ENCODE data around the gene HEATR5A. TPM values are rescaled to one million over a fixed set of nuclear protein-coding genes. Genes with fewer than 3 reads are reported as not detected.

The HEATR5A gene
- total and polyA plus RNA-seq, 10 of the 15 experiments (the other 5 are each of a cell fraction or from before 2014, with no cell fraction given), result 5.1 to 37.1 (median 13.8) TPM

- no peak overlapping the region for H3K4me3 ChIP-seq
- ChIA-PET RAD21 (ENCODE audit: unreplicated experiment) (no interaction called here), CTCF (no interaction called here), POLR2A (interaction anchor here (0.6 kb wide), 1 partner anchor 41 kb away, joined by 5 read pairs; no protein-coding TSS in a partner anchor), SMC1A (ENCODE audit: uncharacterized antibody, unreplicated experiment) (interaction anchor here (0.7 to 1.0 kb wide), 3 partner anchors 10 to 38 kb away, joined by 3 read pairs; no protein-coding TSS in a partner anchor)
- ATAC-seq (no peak), FAIRE-seq (no peak), DNase-seq (ENCODE audit: low read depth, low spot score) (no peak)
- H3K27ac ChIP-seq (ENCODE audit: control insufficient read depth, insufficient read depth), result no peak overlapping the region
- no peak overlapping the region for H3K9ac ChIP-seq (ENCODE audit: control insufficient read depth, insufficient read depth, low read length)
- in situ Hi-C loops (cut with MboI) (no loop called here), intact Hi-C loops (cut with micrococcal nuclease; ENCODE audit: unreplicated experiment) (no loop called here)
- H3K4me1 ChIP-seq (ENCODE audit: control insufficient read depth, insufficient read depth, low read length), result no peaks in the 10 kb centered on the region
- no peak for TF ChIP-seq HDAC2 (IDR thresholded peaks at IDR 0.05)
- no peak for TF ChIP-seq DPF2 (IDR thresholded peaks at IDR 0.05)
- no peak for TF ChIP-seq RAD51 (IDR thresholded peaks at IDR 0.05)
- no peak for TF ChIP-seq FOS (IDR thresholded peaks at IDR 0.05; ENCODE audit: borderline replicate concordance, extremely low read depth, insufficient read length)
- TF ChIP-seq EED (IDR thresholded peaks at IDR 0.05; ENCODE audit: low read depth), result no peak
- no peak for TF ChIP-seq BHLHE40 (IDR thresholded peaks at IDR 0.05; ENCODE audit: borderline replicate concordance in 1 of 2, low read depth in 2 of 2, low read length in 1 of 2)
- TF ChIP-seq SREBF2 (IDR thresholded peaks at IDR 0.05; ENCODE audit: low read length), result no peak
- H4K20me1 ChIP-seq (ENCODE audit: control insufficient read depth, insufficient read depth), result no peaks in the 10 kb centered on the region
- WGBS (ENCODE audit: insufficient coverage, insufficient replicate concordance, low lambda C conversion rate, missing lambda C conversion rate), result 67% methylated on average over 8 of the region's 10 CpGs
- BruUV-seq (replicated peaks), result no TSS peak
- H3K9me3 ChIP-seq (replicated peaks; ENCODE audit: control insufficient read depth, insufficient read depth, low read length), result no peaks in the 10 kb centered on the region
- no peaks in the 10 kb centered on the region for H3K36me3 ChIP-seq (ENCODE audit: control insufficient read depth in 2 of 2, insufficient read depth in 2 of 2, low read length in 1 of 2)
- H3K4me2 ChIP-seq (ENCODE audit: control insufficient read depth, insufficient read depth), result no peak overlapping the region
- no peaks in the 10 kb centered on the region for H3K27me3 ChIP-seq (replicated peaks in 1 of 2; ENCODE audit: control insufficient read depth in 2 of 2, insufficient read depth in 2 of 2, low read length in 1 of 2)
- H3K79me2 ChIP-seq (ENCODE audit: control insufficient read depth, insufficient read depth, low read length), result no peaks in the 10 kb centered on the region
- no peak overlapping the region for H2AFZ ChIP-seq (ENCODE audit: control insufficient read depth, low read depth, low read length)
Measured at GRCh38 chr14:31251028-31251958, 169.1 kb downstream of the HEATR5A start.

GRCh38 chr14:31244626-31245025 is 175.7 kb downstream of the HEATR5A start:
- no peak for DNase-seq (ENCODE audit: low read depth, low spot score)
- ChIA-PET POLR2A (interaction anchor here (0.6 kb wide), 1 partner anchor 64 kb away, joined by 3 read pairs; no protein-coding TSS in a partner anchor), CTCF (no interaction called here), SMC1A (ENCODE audit: uncharacterized antibody, unreplicated experiment) (no interaction called here), RAD21 (ENCODE audit: unreplicated experiment) (no interaction called here)
- H3K27me3 ChIP-seq (replicated peaks in 1 of 2; ENCODE audit: control insufficient read depth in 2 of 2, insufficient read depth in 2 of 2, low read length in 1 of 2), result no peaks in the 10 kb centered on the region
- no peak overlapping the region for H3K4me3 ChIP-seq
- BruUV-seq (replicated peaks), result no TSS peak
- H3K36me3 ChIP-seq (ENCODE audit: control insufficient read depth in 2 of 2, insufficient read depth in 2 of 2, low read length in 1 of 2), result no peaks in the 10 kb centered on the region
- H4K20me1 ChIP-seq (ENCODE audit: control insufficient read depth, insufficient read depth), result no peaks in the 10 kb centered on the region
- no peak overlapping the region for H3K9ac ChIP-seq (ENCODE audit: control insufficient read depth, insufficient read depth, low read length)
- H3K79me2 ChIP-seq (ENCODE audit: control insufficient read depth, insufficient read depth, low read length), result no peaks in the 10 kb centered on the region
- H3K4me2 ChIP-seq (ENCODE audit: control insufficient read depth, insufficient read depth), result no peak overlapping the region
- WGBS (ENCODE audit: insufficient coverage, insufficient replicate concordance, low lambda C conversion rate, missing lambda C conversion rate), result 44% methylated on average over 3 of the region's 3 CpGs
- in situ Hi-C loops (cut with MboI), result no loop called here
- no peak overlapping the region for H3K27ac ChIP-seq (ENCODE audit: control insufficient read depth, insufficient read depth)
- intact Hi-C loops (cut with micrococcal nuclease; ENCODE audit: unreplicated experiment), result loop anchor here (1.0 kb wide), 1 partner anchor 30 kb away; no protein-coding TSS in a partner anchor
- no peak overlapping the region for H2AFZ ChIP-seq (ENCODE audit: control insufficient read depth, low read depth, low read length)
- no peaks in the 10 kb centered on the region for H3K9me3 ChIP-seq (replicated peaks; ENCODE audit: control insufficient read depth, insufficient read depth, low read length)
- no peak for ATAC-seq
- no peak for FAIRE-seq
- peaks cover 4% of the 10 kb centered on the region for H3K4me1 ChIP-seq (ENCODE audit: control insufficient read depth, insufficient read depth, low read length)
- TF ChIP-seq SUPT20H (IDR thresholded peaks at IDR 0.05; ENCODE audit: borderline replicate concordance, control insufficient read depth, low read depth, low read length) (no peak), TAF1 (IDR thresholded peaks at IDR 0.05; ENCODE audit: borderline replicate concordance, low read depth, low read length) (no peak), MYB (IDR thresholded peaks at IDR 0.05; ENCODE audit: borderline replicate concordance, low read depth, low read length) (no peak), CHD1 (IDR thresholded peaks at IDR 0.05; ENCODE audit: low read depth, low read length) (no peak), ZNF622 (IDR thresholded peaks at IDR 0.05) (no peak), CEBPB (IDR thresholded peaks at IDR 0.05; ENCODE audit: borderline replicate concordance in 1 of 2, low read depth in 2 of 2, low read length in 2 of 2) (no peak), NFXL1 (IDR thresholded peaks at IDR 0.05; ENCODE audit: borderline replicate concordance) (no peak)
- TF ChIP-seq, protein P1, sequence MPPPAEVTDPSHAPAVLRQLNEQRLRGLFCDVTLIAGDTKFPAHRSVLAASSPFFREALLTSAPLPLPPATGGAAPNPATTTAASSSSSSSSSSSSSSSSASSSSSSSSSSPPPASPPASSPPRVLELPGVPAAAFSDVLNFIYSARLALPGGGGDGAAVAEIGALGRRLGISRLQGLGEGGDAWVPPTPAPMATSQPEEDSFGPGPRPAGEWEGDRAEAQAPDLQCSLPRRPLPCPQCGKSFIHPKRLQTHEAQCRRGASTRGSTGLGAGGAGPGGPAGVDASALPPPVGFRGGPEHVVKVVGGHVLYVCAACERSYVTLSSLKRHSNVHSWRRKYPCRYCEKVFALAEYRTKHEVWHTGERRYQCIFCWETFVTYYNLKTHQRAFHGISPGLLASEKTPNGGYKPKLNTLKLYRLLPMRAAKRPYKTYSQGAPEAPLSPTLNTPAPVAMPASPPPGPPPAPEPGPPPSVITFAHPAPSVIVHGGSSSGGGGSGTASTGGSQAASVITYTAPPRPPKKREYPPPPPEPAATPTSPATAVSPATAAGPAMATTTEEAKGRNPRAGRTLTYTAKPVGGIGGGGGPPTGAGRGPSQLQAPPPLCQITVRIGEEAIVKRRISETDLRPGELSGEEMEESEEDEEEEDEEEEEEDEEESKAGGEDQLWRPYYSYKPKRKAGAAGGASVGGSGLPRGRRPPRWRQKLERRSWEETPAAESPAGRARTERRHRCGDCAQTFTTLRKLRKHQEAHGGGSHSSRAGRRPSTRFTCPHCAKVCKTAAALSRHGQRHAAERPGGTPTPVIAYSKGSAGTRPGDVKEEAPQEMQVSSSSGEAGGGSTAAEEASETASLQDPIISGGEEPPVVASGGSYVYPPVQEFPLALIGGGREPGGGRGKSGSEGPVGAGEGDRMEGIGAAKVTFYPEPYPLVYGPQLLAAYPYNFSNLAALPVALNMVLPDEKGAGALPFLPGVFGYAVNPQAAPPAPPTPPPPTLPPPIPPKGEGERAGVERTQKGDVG (CRISPR knock-in tag; IDR thresholded peaks at IDR 0.05), result no peak
